ENCODE measurements around the gene S100A1. TPM values are rescaled to one million over a fixed set of nuclear protein-coding genes. Genes with fewer than 3 reads are reported as not detected.

S100A1 gene
- total and polyA plus RNA-seq, 2 of the 13 experiments (the other 11 are each of a cell fraction or from before 2014, with no cell fraction given), result 120 to 251 TPM

DNA sequence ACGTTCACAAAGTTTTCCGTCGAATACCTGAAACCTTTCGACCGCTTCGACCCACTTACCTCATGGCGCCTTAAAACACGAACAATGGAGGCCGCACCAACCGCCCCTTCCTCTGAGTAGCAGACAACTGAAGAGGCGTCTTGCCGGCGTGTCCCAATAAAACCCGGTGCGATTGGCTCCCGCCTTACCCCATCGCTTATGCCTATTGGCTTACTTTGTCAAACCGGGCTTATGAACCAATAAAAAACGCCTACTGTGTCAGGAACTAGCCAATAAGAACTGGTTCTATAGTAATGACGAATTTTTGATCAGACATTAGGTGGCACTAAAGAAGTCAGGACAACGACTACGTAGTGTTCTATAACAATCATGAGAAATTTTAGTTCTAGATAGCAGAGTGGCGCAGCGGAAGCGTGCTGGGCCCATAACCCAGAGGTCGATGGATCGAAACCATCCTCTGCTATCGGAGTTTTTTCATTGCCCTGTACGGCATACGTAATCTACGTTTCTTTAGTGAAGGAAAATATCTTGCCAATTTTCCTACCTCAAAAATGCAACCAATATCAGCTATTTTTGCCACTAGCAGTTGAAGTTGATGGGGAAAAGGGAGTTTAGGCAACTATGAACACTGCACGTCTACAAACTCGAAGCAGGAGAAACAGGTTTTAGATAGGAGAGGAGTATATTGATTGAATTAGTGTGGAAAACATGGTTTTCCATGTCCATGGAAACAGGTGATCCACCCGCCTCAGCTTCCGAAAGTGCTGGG lies 42.8 kb downstream of the S100A1 start, which contains the start of gene ILF2 (continued):
- TF ChIP-seq, protein P1, sequence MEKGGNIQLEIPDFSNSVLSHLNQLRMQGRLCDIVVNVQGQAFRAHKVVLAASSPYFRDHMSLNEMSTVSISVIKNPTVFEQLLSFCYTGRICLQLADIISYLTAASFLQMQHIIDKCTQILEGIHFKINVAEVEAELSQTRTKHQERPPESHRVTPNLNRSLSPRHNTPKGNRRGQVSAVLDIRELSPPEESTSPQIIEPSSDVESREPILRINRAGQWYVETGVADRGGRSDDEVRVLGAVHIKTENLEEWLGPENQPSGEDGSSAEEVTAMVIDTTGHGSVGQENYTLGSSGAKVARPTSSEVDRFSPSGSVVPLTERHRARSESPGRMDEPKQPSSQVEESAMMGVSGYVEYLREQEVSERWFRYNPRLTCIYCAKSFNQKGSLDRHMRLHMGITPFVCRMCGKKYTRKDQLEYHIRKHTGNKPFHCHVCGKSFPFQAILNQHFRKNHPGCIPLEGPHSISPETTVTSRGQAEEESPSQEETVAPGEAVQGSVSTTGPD (CRISPR knock-in tag; IDR thresholded peaks at IDR 0.05), result 0 out of 2 replicates have a peak, but pooled peaks have one; percentile 29
- TF ChIP-seq ONECUT2 (CRISPR knock-in tag; IDR thresholded peaks at IDR 0.05), result peak; percentile 71
- no peak for TF ChIP-seq PAF1 (CRISPR knock-in tag; IDR thresholded peaks at IDR 0.05)
- TF ChIP-seq ZFY (CRISPR knock-in tag; IDR thresholded peaks at IDR 0.05), result peak; percentile 87
- TF ChIP-seq FOXJ3 (CRISPR knock-in tag; IDR thresholded peaks at IDR 0.05; ENCODE audit: borderline replicate concordance), result 0 out of 2 replicates have a peak, but pooled peaks have one; percentile 67
- peak; percentile 16; the same call in 1 of the 2 replicates for TF ChIP-seq RCOR2 (CRISPR knock-in tag; IDR thresholded peaks at IDR 0.05)
- TF ChIP-seq, protein P2, sequence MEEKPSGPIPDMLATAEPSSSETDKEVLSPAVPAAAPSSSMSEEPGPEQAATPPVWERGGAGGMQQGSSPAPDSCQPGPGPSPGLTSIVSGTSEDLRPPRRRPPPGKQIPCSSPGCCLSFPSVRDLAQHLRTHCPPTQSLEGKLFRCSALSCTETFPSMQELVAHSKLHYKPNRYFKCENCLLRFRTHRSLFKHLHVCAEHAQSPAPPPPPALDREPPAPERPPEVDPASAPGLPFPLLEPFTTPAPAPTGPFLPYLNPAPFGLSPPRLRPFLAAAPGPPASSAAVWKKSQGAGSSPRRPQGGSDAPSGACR (CRISPR knock-in tag; IDR thresholded peaks at IDR 0.05), result peak; percentile 21; the same call in 1 of the 2 replicates
- no peak for TF ChIP-seq MED8 (CRISPR knock-in tag; IDR thresholded peaks at IDR 0.05; ENCODE audit: insufficient replicate concordance)
- TF ChIP-seq TMF1 (CRISPR knock-in tag; IDR thresholded peaks at IDR 0.05; ENCODE audit: low read depth), result 0 out of 2 replicates have a peak, but pooled peaks have one; percentile 46
- TF ChIP-seq, protein P3, sequence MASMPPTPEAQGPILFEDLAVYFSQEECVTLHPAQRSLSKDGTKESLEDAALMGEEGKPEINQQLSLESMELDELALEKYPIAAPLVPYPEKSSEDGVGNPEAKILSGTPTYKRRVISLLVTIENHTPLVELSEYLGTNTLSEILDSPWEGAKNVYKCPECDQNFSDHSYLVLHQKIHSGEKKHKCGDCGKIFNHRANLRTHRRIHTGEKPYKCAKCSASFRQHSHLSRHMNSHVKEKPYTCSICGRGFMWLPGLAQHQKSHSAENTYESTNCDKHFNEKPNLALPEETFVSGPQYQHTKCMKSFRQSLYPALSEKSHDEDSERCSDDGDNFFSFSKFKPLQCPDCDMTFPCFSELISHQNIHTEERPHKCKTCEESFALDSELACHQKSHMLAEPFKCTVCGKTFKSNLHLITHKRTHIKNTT (CRISPR knock-in tag; IDR thresholded peaks at IDR 0.05), result peak; percentile 74; the same call in 1 of the 2 replicates
- TF ChIP-seq, protein P4, sequence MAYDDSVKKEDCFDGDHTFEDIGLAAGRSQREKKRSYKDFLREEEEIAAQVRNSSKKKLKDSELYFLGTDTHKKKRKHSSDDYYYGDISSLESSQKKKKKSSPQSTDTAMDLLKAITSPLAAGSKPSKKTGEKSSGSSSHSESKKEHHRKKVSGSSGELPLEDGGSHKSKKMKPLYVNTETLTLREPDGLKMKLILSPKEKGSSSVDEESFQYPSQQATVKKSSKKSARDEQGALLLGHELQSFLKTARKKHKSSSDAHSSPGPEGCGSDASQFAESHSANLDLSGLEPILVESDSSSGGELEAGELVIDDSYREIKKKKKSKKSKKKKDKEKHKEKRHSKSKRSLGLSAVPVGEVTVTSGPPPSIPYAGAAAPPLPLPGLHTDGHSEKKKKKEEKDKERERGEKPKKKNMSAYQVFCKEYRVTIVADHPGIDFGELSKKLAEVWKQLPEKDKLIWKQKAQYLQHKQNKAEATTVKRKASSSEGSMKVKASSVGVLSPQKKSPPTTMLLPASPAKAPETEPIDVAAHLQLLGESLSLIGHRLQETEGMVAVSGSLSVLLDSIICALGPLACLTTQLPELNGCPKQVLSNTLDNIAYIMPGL (CRISPR knock-in tag; IDR thresholded peaks at IDR 0.05; ENCODE audit: borderline replicate concordance in 1 of 2, low read depth in 1 of 2), result peak; percentile 92 to 98; a peak in 3 of 4 replicates
- TF ChIP-seq XBP1 (CRISPR knock-in tag; IDR thresholded peaks at IDR 0.05), result no peak
- peak; percentile 79; the same call in 1 of the 2 replicates for TF ChIP-seq SPEN (CRISPR knock-in tag; IDR thresholded peaks at IDR 0.05; ENCODE audit: low read depth)
- TF ChIP-seq, protein P5, sequence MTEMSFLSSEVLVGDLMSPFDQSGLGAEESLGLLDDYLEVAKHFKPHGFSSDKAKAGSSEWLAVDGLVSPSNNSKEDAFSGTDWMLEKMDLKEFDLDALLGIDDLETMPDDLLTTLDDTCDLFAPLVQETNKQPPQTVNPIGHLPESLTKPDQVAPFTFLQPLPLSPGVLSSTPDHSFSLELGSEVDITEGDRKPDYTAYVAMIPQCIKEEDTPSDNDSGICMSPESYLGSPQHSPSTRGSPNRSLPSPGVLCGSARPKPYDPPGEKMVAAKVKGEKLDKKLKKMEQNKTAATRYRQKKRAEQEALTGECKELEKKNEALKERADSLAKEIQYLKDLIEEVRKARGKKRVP (CRISPR knock-in tag; IDR thresholded peaks at IDR 0.05), result peak in 1 of 2 experiments; percentile 49; a peak in 2 of 4 replicates
- TF ChIP-seq, protein P6, sequence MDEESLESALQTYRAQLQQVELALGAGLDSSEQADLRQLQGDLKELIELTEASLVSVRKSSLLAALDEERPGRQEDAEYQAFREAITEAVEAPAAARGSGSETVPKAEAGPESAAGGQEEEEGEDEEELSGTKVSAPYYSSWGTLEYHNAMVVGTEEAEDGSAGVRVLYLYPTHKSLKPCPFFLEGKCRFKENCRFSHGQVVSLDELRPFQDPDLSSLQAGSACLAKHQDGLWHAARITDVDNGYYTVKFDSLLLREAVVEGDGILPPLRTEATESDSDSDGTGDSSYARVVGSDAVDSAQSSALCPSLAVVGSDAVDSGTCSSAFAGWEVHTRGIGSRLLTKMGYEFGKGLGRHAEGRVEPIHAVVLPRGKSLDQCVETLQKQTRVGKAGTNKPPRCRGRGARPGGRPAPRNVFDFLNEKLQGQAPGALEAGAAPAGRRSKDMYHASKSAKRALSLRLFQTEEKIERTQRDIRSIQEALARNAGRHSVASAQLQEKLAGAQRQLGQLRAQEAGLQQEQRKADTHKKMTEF (CRISPR knock-in tag; IDR thresholded peaks at IDR 0.05), result peak; percentile 76; the same call in 1 of the 2 replicates
